ENCODE measurements around the gene HNMT. TPM values are rescaled to one million over a fixed set of nuclear protein-coding genes. Genes with fewer than 3 reads are reported as not detected.

HNMT gene
- total RNA-seq, 4 donors from 2014 or later = 21.5 to 122 (median 60.4) TPM

- intact Hi-C loops (cut with DNase I; ENCODE audit: low total_unique reads) = no loop called here
- Histone ChIP-seq H3K4me3 (no peak overlapping the region), H3K4me1 (no peaks in the 10 kb centered on the region), H3K27ac (no peak overlapping the region), H3K9me3 (no peaks in the 10 kb centered on the region), H3K36me3 (no peaks in the 10 kb centered on the region), H3K27me3 (no peaks in the 10 kb centered on the region)
- TF ChIP-seq POLR2A (IDR thresholded peaks at IDR 0.05) = no peak
- no peak for TF ChIP-seq CTCF (IDR thresholded peaks at IDR 0.05)
- DNase-seq = no peak
Observed at GRCh38 chr2:137999273-137999672, 35.0 kb downstream of the HNMT start.

- no peaks in the 10 kb centered on the region for H3K27me3 ChIP-seq
- intact Hi-C loops (cut with DNase I; ENCODE audit: low total_unique reads) = no loop called here
- H3K4me1 ChIP-seq = no peaks in the 10 kb centered on the region
- DNase-seq = no peak
- H3K9me3 ChIP-seq = no peaks in the 10 kb centered on the region
- H3K36me3 ChIP-seq = no peaks in the 10 kb centered on the region
- H3K4me3 ChIP-seq = no peak overlapping the region
- TF ChIP-seq POLR2A (IDR thresholded peaks at IDR 0.05) (no peak), CTCF (IDR thresholded peaks at IDR 0.05) (no peak)
- no peak overlapping the region for H3K27ac ChIP-seq
Observed at GRCh38 chr2:138000009-138000408, 35.7 kb downstream of the HNMT start.

GRCh38 chr2:138000796-138001195, 36.5 kb downstream of the HNMT start:
- H3K27ac ChIP-seq = no peak overlapping the region
- TF ChIP-seq POLR2A (IDR thresholded peaks at IDR 0.05) (no peak), CTCF (IDR thresholded peaks at IDR 0.05) (no peak)
- no peak for DNase-seq
- H3K9me3 ChIP-seq = no peaks in the 10 kb centered on the region
- H3K4me3 ChIP-seq = no peak overlapping the region
- no peaks in the 10 kb centered on the region for H3K27me3 ChIP-seq
- intact Hi-C loops (cut with DNase I; ENCODE audit: low total_unique reads) = no loop called here
- no peaks in the 10 kb centered on the region for H3K36me3 ChIP-seq
- H3K4me1 ChIP-seq = no peaks in the 10 kb centered on the region

GRCh38 chr2:138003411-138003810, 39.1 kb downstream of the HNMT start:
- Histone ChIP-seq H3K36me3 (no peaks in the 10 kb centered on the region), H3K9me3 (no peaks in the 10 kb centered on the region), H3K4me1 (no peaks in the 10 kb centered on the region), H3K27me3 (no peaks in the 10 kb centered on the region), H3K27ac (no peak overlapping the region), H3K4me3 (no peak overlapping the region)
- no peak for DNase-seq
- no peak for TF ChIP-seq CTCF (IDR thresholded peaks at IDR 0.05)
- TF ChIP-seq POLR2A (IDR thresholded peaks at IDR 0.05) = no peak
- intact Hi-C loops (cut with DNase I; ENCODE audit: low total_unique reads) = no loop called here

- TF ChIP-seq POLR2A (IDR thresholded peaks at IDR 0.05) (no peak), CTCF (IDR thresholded peaks at IDR 0.05) (no peak)
- intact Hi-C loops (cut with DNase I; ENCODE audit: low total_unique reads) = no loop called here
Observed at GRCh38 chr2:138007431-138007830, 43.2 kb downstream of the HNMT start.

More at GRCh38 chr2:138007431-138007830, 43.2 kb downstream of the HNMT start:
- no peaks in the 10 kb centered on the region for H3K36me3 ChIP-seq
- no peak overlapping the region for H3K4me3 ChIP-seq
- H3K27me3 ChIP-seq = no peaks in the 10 kb centered on the region
- DNase-seq = no peak
- H3K9me3 ChIP-seq = no peaks in the 10 kb centered on the region
- no peak overlapping the region for H3K27ac ChIP-seq
- no peaks in the 10 kb centered on the region for H3K4me1 ChIP-seq
